ENCODE data around the gene ACVR1C. TPM values are rescaled to one million over a fixed set of nuclear protein-coding genes. Genes with fewer than 3 reads are reported as not detected.
A peak's percentile ranks its signal among the peaks of the same experiment; 100 is the strongest.

Gene ACVR1C
- total RNA-seq, 4 donors from 2014 or later, result 1.4 to 9.4 (median 5.4) TPM

GRCh38 chr2:157492189-157492773, 136.4 kb downstream of the ACVR1C start:
- H3K4me3 ChIP-seq, result no peak overlapping the region
- TF ChIP-seq CTCF (IDR thresholded peaks at IDR 0.05) (peak; percentile 52 to 68 (median 56)), EP300 (IDR thresholded peaks at IDR 0.05) (no peak)
- DNase-seq (ENCODE audit: low spot score in 2 of 2), result peak; percentile 20 to 52
- WGBS, 2 donors, result 15 to 21% methylated on average over 5 of the region's 5 CpGs
- H3K27ac ChIP-seq, result no peak overlapping the region
- no peaks in the 10 kb centered on the region for H3K9me3 ChIP-seq
- peaks cover 0 to 8% (median 2%) of the 10 kb centered on the region in 4 donors for H3K4me1 ChIP-seq
- H3K27me3 ChIP-seq, result no peaks in the 10 kb centered on the region
- H3K36me3 ChIP-seq, result no peaks in the 10 kb centered on the region

- 67 to 86% methylated on average over 1 of the region's 1 CpG for WGBS, 2 donors
- Histone ChIP-seq H3K27me3 (no peaks in the 10 kb centered on the region), H3K27ac (no peak overlapping the region), H3K4me3 (no peak overlapping the region), H3K36me3 (no peaks in the 10 kb centered on the region), H3K9me3 (no peaks in the 10 kb centered on the region), H3K4me1 (peaks cover 0 to 8% (median 2%) of the 10 kb centered on the region in 4 donors)
- no peak for TF ChIP-seq CTCF (IDR thresholded peaks at IDR 0.05)
- TF ChIP-seq EP300 (IDR thresholded peaks at IDR 0.05), result no peak
- no peak for TF ChIP-seq POLR2A (IDR thresholded peaks at IDR 0.05)
- no peak for DNase-seq (ENCODE audit: low spot score in 2 of 2)
Measured at GRCh38 chr2:157489983-157490382, 138.7 kb downstream of the ACVR1C start.

- DNase-seq (ENCODE audit: low spot score in 2 of 2), result no peak
- H3K36me3 ChIP-seq, result no peaks in the 10 kb centered on the region
- H3K4me3 ChIP-seq, result no peak overlapping the region
Measured at GRCh38 chr2:157488877-157489276, 139.8 kb downstream of the ACVR1C start.

GRCh38 chr2:157487747-157488146, 140.9 kb downstream of the ACVR1C start:
- DNase-seq (ENCODE audit: low spot score in 2 of 2), result no peak
- Histone ChIP-seq H3K36me3 (no peaks in the 10 kb centered on the region), H3K4me3 (no peak overlapping the region), H3K27ac (no peak overlapping the region), H3K27me3 (no peaks in the 10 kb centered on the region), H3K9me3 (no peaks in the 10 kb centered on the region), H3K4me1 (peaks cover 0 to 8% (median 2%) of the 10 kb centered on the region in 4 donors)
- WGBS, 2 donors, result 77 to 83% methylated on average over 3 of the region's 3 CpGs
- no peak for TF ChIP-seq CTCF (IDR thresholded peaks at IDR 0.05)

More at GRCh38 chr2:157488877-157489276, 139.8 kb downstream of the ACVR1C start:
- H3K27me3 ChIP-seq, result no peaks in the 10 kb centered on the region
- TF ChIP-seq CTCF (IDR thresholded peaks at IDR 0.05), result no peak
- no peak for TF ChIP-seq POLR2A (IDR thresholded peaks at IDR 0.05)
- TF ChIP-seq EP300 (IDR thresholded peaks at IDR 0.05), result no peak
- 22 to 36% methylated on average over 3 of the region's 3 CpGs for WGBS, 2 donors
- H3K9me3 ChIP-seq, result no peaks in the 10 kb centered on the region
- peaks cover 0 to 8% (median 2%) of the 10 kb centered on the region in 4 donors for H3K4me1 ChIP-seq
- H3K27ac ChIP-seq, result no peak overlapping the region

GRCh38 chr2:157487271-157487610, 141.4 kb downstream of the ACVR1C start:
- H3K4me1 ChIP-seq, result peaks cover 0 to 8% (median 2%) of the 10 kb centered on the region in 4 donors
- no peak overlapping the region for H3K27ac ChIP-seq
- no peak overlapping the region for H3K4me3 ChIP-seq
- H3K27me3 ChIP-seq, result no peaks in the 10 kb centered on the region
- DNase-seq (ENCODE audit: low spot score in 2 of 2), result no peak
- H3K36me3 ChIP-seq, result no peaks in the 10 kb centered on the region
- TF ChIP-seq CTCF (IDR thresholded peaks at IDR 0.05) (no peak), POLR2A (IDR thresholded peaks at IDR 0.05) (no peak), EP300 (IDR thresholded peaks at IDR 0.05) (no peak)
- H3K9me3 ChIP-seq, result no peaks in the 10 kb centered on the region
- whole genome bisulfite sequencing, 2 donors, result 73 to 85% methylated on average over 1 of the region's 1 CpG
